Muscle of leg (tissue), 11 donors: ENCODE measurements around the gene PLEKHA7. TPM values are rescaled to one million over a fixed set of nuclear protein-coding genes. Genes with fewer than 3 reads are reported as not detected.
"Not testable (repeated sequence)": the region's sequence is repeated elsewhere in the genome, so short reads cannot be mapped to it uniquely, and the experiment has no call there.

Experiments
- DNase-seq: peaks from one replicate; pipeline ENCODE4 v3.0.0; 2013
- H3K27ac ChIP-seq: one replicate; pipeline ENCODE4 v1.5.1; 2013; ENCODE audit warnings: mild to moderate bottlenecking, low read length, control low read depth
- H3K27me3 ChIP-seq: one replicate; pipeline ENCODE4 v1.6.1; 2013; ENCODE audit warnings: low read length; ENCODE audit not compliant: control insufficient read depth, insufficient read depth
- H3K36me3 ChIP-seq: one replicate; pipeline ENCODE4 v1.6.1; 2013; ENCODE audit warnings: low read length; ENCODE audit not compliant: control insufficient read depth, insufficient read depth
- H3K4me1 ChIP-seq: one replicate; pipeline ENCODE4 v1.6.1; 2013; ENCODE audit warnings: low read length; ENCODE audit not compliant: control insufficient read depth, insufficient read depth
- H3K4me3 ChIP-seq: one replicate; pipeline ENCODE4 v1.5.1; 2013; ENCODE audit warnings: low read length, control low read depth
- H3K9me3 ChIP-seq: replicated peaks from 2 replicates; pipeline ENCODE4 v1.6.1; 2013; ENCODE audit warnings: low read depth, low read length; ENCODE audit not compliant: control insufficient read depth
- WGBS: methylation state at CpG from one replicate; pipeline ENCODE4 v1.1.5; 2013; ENCODE audit warnings: missing lambda C conversion rate; ENCODE audit not compliant: insufficient coverage; 5-methylcytosine and 5-hydroxymethylcytosine counted together
- polyA plus RNA-seq, 8 donors: library from polyadenylated mRNA; unstranded; fragments of 120-200 nt; gene quantifications; one replicate each; pipeline versions ENCODE4 v1.2.1 to v1.2.3, GENCODE V29; 2013; ENCODE audit warnings: inconsistent platforms in 1 of 8, low replicate concordance in 1 of 8; ENCODE audit not compliant: insufficient read length in 8 of 8, insufficient read depth in 1 of 8
- total RNA-seq: library from RNA; stranded (reverse); fragments of 120-200 nt; gene quantifications from one replicate; pipeline ENCODE4 v1.2.4, GENCODE V29; 2013

The PLEKHA7 gene
- total and polyA plus RNA-seq, 9 donors: 2.6 to 7.8 (median 4.2) TPM

DNA sequence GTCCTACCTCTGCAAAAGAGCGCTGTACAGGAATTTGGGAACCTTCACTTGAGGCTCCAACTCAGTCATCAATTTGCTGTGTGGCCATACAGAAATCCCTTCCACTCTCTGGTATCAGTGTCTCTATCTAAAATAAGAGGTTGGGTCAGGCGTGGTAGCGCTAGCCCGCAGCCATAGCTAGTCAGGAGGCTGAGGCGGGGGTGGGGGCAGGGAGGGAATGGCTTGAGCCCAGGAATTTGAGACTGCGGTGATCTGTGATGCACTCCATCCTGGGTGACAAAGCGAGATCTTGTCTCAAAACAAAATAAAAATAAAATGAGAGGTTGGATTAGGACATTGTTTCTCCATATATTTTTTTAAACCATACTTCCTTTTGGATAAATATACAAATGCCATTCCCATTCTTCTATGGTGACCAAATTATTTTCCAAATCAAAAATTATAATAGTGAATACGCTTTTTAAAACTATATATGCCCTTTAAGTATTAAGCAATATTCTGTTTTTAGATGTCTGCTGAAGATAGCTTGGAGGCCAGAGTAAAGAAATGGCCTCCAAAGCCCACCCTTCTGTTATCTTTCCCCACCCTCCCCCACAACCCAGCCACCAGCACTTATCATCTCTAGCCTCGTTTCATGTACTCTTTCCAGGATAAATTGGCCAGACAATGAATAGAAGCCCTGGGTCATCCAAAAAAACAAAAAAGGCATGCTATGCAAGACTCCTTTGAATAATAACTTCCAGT is 87.2 kb downstream of the PLEKHA7 start:
- DNase-seq: no peak
- Histone ChIP-seq H3K4me1 (peaks cover 17% of the 10 kb centered on the region), H3K27ac (no peak overlapping the region), H3K9me3 (no peaks in the 10 kb centered on the region), H3K4me3 (no peak overlapping the region), H3K27me3 (peaks cover 53% of the 10 kb centered on the region), H3K36me3 (no peaks in the 10 kb centered on the region)
- WGBS: 40% methylated on average over 2 of the region's 9 CpGs

- Histone ChIP-seq H3K36me3 (no peaks in the 10 kb centered on the region), H3K27me3 (peaks cover 53% of the 10 kb centered on the region), H3K27ac (no peak overlapping the region), H3K9me3 (no peaks in the 10 kb centered on the region), H3K4me3 (peak overlapping the region; percentile 41), H3K4me1 (peaks cover 17% of the 10 kb centered on the region)
- peak; percentile 55 for DNase-seq
- 0% methylated on average over 37 of the region's 52 CpGs for WGBS
Observed at GRCh38 chr11:16925561-16926065, 88.6 kb downstream of the PLEKHA7 start.

GRCh38 chr11:16924826-16925560 is 89.2 kb downstream of the PLEKHA7 start:
- DNase-seq: peak; percentile 89
- Histone ChIP-seq H3K4me1 (peaks cover 17% of the 10 kb centered on the region), H3K36me3 (no peaks in the 10 kb centered on the region), H3K4me3 (peak overlapping the region; percentile 41), H3K27me3 (peaks cover 53% of the 10 kb centered on the region), H3K9me3 (no peaks in the 10 kb centered on the region), H3K27ac (no peak overlapping the region)
- under 1% methylated on average over 47 of the region's 51 CpGs for WGBS

GRCh38 chr11:16924462-16924825 is 89.8 kb downstream of the PLEKHA7 start:
- Histone ChIP-seq H3K36me3 (no peaks in the 10 kb centered on the region), H3K27ac (no peak overlapping the region), H3K4me3 (no peak overlapping the region), H3K4me1 (peaks cover 17% of the 10 kb centered on the region), H3K27me3 (peaks cover 53% of the 10 kb centered on the region), H3K9me3 (no peaks in the 10 kb centered on the region)
- DNase-seq: no peak
- 25% methylated on average over 4 of the region's 4 CpGs for WGBS

GRCh38 chr11:16923987-16924386 is 90.2 kb downstream of the PLEKHA7 start:
- H3K4me1 ChIP-seq: peaks cover 17% of the 10 kb centered on the region
- H3K27me3 ChIP-seq: peaks cover 53% of the 10 kb centered on the region
- no peaks in the 10 kb centered on the region for H3K36me3 ChIP-seq
- H3K4me3 ChIP-seq: no peak overlapping the region
- no peak for DNase-seq
- H3K9me3 ChIP-seq: no peaks in the 10 kb centered on the region
- WGBS: 38% methylated on average over 1 of the region's 4 CpGs
- H3K27ac ChIP-seq: no peak overlapping the region

GRCh38 chr11:16921668-16922067 is 92.5 kb downstream of the PLEKHA7 start:
- WGBS: 32% methylated on average over 3 of the region's 4 CpGs
- Histone ChIP-seq H3K4me1 (peaks cover 17% of the 10 kb centered on the region), H3K4me3 (no peak overlapping the region), H3K27me3 (peaks cover 44% of the 10 kb centered on the region), H3K36me3 (no peaks in the 10 kb centered on the region), H3K9me3 (no peaks in the 10 kb centered on the region), H3K27ac (no peak overlapping the region)
- DNase-seq: no peak

GRCh38 chr11:16921019-16921418 is 93.2 kb downstream of the PLEKHA7 start:
- Histone ChIP-seq H3K4me3 (no peak overlapping the region), H3K27me3 (peaks cover 37% of the 10 kb centered on the region), H3K9me3 (no peaks in the 10 kb centered on the region), H3K36me3 (no peaks in the 10 kb centered on the region), H3K4me1 (peaks cover 16% of the 10 kb centered on the region), H3K27ac (no peak overlapping the region)
- WGBS: 100% methylated on average over 1 of the region's 4 CpGs
- DNase-seq: no peak

GRCh38 chr11:16920559-16920958 is 93.7 kb downstream of the PLEKHA7 start:
- WGBS: 76% methylated on average over 4 of the region's 5 CpGs

DNA sequence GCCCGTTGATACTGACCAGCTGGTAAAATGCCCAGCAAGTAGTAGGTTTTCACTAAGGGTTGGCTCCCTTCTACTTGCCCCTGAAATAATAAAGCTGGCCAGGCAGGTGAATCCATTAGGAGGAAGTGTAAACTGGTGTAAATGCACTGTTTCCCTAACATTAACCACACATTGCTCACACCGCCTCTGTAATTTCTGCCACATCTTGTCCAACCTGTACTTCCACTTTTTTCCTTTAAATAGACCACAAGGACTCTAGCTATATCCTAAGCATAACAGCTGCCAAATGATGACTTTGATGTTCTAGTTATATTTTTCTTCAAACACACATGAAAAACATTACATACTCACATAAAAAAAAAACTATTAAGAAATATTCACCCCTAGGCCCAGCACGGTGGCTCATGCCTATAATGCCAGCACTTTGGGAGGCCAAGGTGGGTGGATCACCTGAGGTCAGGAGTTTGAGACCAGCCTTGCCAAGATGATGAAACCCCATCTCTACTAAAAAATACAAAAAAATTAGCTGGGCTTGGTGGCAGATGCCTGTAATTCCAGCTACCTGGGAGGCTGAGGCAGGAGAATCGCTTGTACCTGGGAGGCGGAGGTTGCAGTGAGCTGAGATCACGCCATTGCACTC is 95.6 kb downstream of the PLEKHA7 start:
- H3K4me1 ChIP-seq: not testable (repeated sequence)

More at GRCh38 chr11:16920559-16920958, 93.7 kb downstream of the PLEKHA7 start:
- H3K4me3 ChIP-seq: no peak overlapping the region
- no peak for DNase-seq
- no peaks in the 10 kb centered on the region for H3K9me3 ChIP-seq
- peaks cover 12% of the 10 kb centered on the region for H3K4me1 ChIP-seq
- H3K27ac ChIP-seq: no peak overlapping the region
- H3K27me3 ChIP-seq: peaks cover 33% of the 10 kb centered on the region
- no peaks in the 10 kb centered on the region for H3K36me3 ChIP-seq

DNA sequence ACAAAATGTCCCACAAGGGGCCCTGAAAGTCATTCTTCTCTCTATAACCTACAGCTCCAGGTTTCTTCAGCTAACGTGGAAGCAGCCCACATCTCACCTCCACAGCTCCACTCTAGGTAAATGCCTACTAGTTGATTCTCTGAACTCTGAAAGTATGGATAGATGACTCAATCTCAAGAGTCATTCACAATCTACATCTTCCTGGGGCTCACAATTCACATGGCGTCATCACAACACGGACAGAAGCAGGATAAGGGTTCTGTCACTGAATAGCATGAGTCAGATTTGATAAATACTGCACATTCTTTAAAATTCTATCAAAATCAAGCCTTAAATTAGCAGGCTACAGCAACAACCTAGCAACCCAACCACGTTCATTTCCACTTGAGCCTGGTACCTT is 96.3 kb downstream of the PLEKHA7 start:
- peaks cover 3% of the 10 kb centered on the region for H3K4me1 ChIP-seq
- H3K27ac ChIP-seq: no peak overlapping the region
- H3K4me3 ChIP-seq: no peak overlapping the region
- DNase-seq: no peak
- peaks cover 7% of the 10 kb centered on the region for H3K27me3 ChIP-seq
- no CpG with 5 or more reads among the region's 4 CpGs for WGBS
- H3K9me3 ChIP-seq: no peaks in the 10 kb centered on the region
- H3K36me3 ChIP-seq: no peaks in the 10 kb centered on the region

More for the DNA sequence above, 95.6 kb downstream of the PLEKHA7 start:
- not testable (repeated sequence) for DNase-seq, H3K9me3 ChIP-seq, H3K27ac ChIP-seq, H3K4me3 ChIP-seq, H3K36me3 ChIP-seq
- WGBS: no CpG with 5 or more reads among the region's 6 CpGs
- peaks cover 14% of the 10 kb centered on the region for H3K27me3 ChIP-seq
